Measurements from ENCODE around the gene CDH12. TPM values are rescaled to one million over a fixed set of nuclear protein-coding genes. Genes with fewer than 3 reads are reported as not detected.

Gene CDH12
- total and polyA plus RNA-seq, 2 experiments from 2014 or later: not detected

GRCh38 chr5:22514231-22514630 is 338.9 kb downstream of the CDH12 start:
- H3K9me2 ChIP-seq (ENCODE audit: insufficient read depth): no peaks in the 10 kb centered on the region
- no peaks in the 10 kb centered on the region for H3K4me1 ChIP-seq (ENCODE audit: insufficient read depth)
- no peaks in the 10 kb centered on the region for H3F3A ChIP-seq (ENCODE audit: insufficient read depth)
- DNase-seq: no peak
- in situ Hi-C loops (cut with MboI): no loop called here
- no peaks in the 10 kb centered on the region for H3K27me3 ChIP-seq (replicated peaks; ENCODE audit: insufficient read depth)
- no peak overlapping the region for H3K4me3 ChIP-seq
- H3K79me2 ChIP-seq (ENCODE audit: insufficient read depth): no peaks in the 10 kb centered on the region
- H3K9ac ChIP-seq: no peak overlapping the region
- TF ChIP-seq EZH2phosphoT487 (IDR thresholded peaks at IDR 0.05; ENCODE audit: insufficient read depth, low read depth) (no peak), EZH2 (IDR thresholded peaks at IDR 0.05; ENCODE audit: insufficient read depth, poor library complexity, severe bottlenecking) (no peak)
- no peaks in the 10 kb centered on the region for H3K36me3 ChIP-seq (ENCODE audit: low read depth)
- no peaks in the 10 kb centered on the region for H4K20me1 ChIP-seq (ENCODE audit: insufficient read depth)
- H3K9me3 ChIP-seq (ENCODE audit: low read depth): no peaks in the 10 kb centered on the region
- no peak overlapping the region for H2AFZ ChIP-seq
- H3K27ac ChIP-seq: no peak overlapping the region
- H3K4me2 ChIP-seq (ENCODE audit: unreplicated experiment): no peak overlapping the region

GRCh38 chr5:22505891-22506290 is 347.3 kb downstream of the CDH12 start:
- no peaks in the 10 kb centered on the region for H3K9me2 ChIP-seq (ENCODE audit: insufficient read depth)
- 24 to 25% methylated on average over 3 of the region's 3 CpGs for WGBS, 2 experiments (ENCODE audit: low coverage in 1 of 2, low lambda C conversion rate in 2 of 2, missing lambda C conversion rate in 2 of 2)
- no peaks in the 10 kb centered on the region for H3K9me3 ChIP-seq (ENCODE audit: low read depth)
- no peaks in the 10 kb centered on the region for H4K20me1 ChIP-seq (ENCODE audit: insufficient read depth)
- H3K4me1 ChIP-seq (ENCODE audit: insufficient read depth): no peaks in the 10 kb centered on the region
- H3K79me2 ChIP-seq (ENCODE audit: insufficient read depth): no peaks in the 10 kb centered on the region
- no peaks in the 10 kb centered on the region for H3K27me3 ChIP-seq (replicated peaks; ENCODE audit: insufficient read depth)
- TF ChIP-seq EZH2 (IDR thresholded peaks at IDR 0.05; ENCODE audit: insufficient read depth, poor library complexity, severe bottlenecking) (no peak), EZH2phosphoT487 (IDR thresholded peaks at IDR 0.05; ENCODE audit: insufficient read depth, low read depth) (no peak)
- no peak overlapping the region for H3K4me2 ChIP-seq (ENCODE audit: unreplicated experiment)
- H3K4me3 ChIP-seq: no peak overlapping the region
- in situ Hi-C loops (cut with MboI): no loop called here
- no peak overlapping the region for H2AFZ ChIP-seq
- H3K27ac ChIP-seq: no peak overlapping the region
- H3K9ac ChIP-seq: no peak overlapping the region
- H3F3A ChIP-seq (ENCODE audit: insufficient read depth): no peaks in the 10 kb centered on the region
- DNase-seq: no peak
- no peaks in the 10 kb centered on the region for H3K36me3 ChIP-seq (ENCODE audit: low read depth)

- H3K27me3 ChIP-seq (replicated peaks; ENCODE audit: insufficient read depth): no peaks in the 10 kb centered on the region
- no peak for TF ChIP-seq EZH2phosphoT487 (IDR thresholded peaks at IDR 0.05; ENCODE audit: insufficient read depth, low read depth)
- H3F3A ChIP-seq (ENCODE audit: insufficient read depth): no peaks in the 10 kb centered on the region
- H3K79me2 ChIP-seq (ENCODE audit: insufficient read depth): no peaks in the 10 kb centered on the region
- 42 to 43% methylated on average over 3 of the region's 3 CpGs for WGBS, 2 experiments (ENCODE audit: low coverage in 1 of 2, low lambda C conversion rate in 2 of 2, missing lambda C conversion rate in 2 of 2)
- H3K9me3 ChIP-seq (ENCODE audit: low read depth): no peaks in the 10 kb centered on the region
- no peak overlapping the region for H2AFZ ChIP-seq
- H3K9me2 ChIP-seq (ENCODE audit: insufficient read depth): no peaks in the 10 kb centered on the region
- no peaks in the 10 kb centered on the region for H3K36me3 ChIP-seq (ENCODE audit: low read depth)
- H3K4me2 ChIP-seq (ENCODE audit: unreplicated experiment): no peak overlapping the region
- H3K4me3 ChIP-seq: no peak overlapping the region
- no peaks in the 10 kb centered on the region for H4K20me1 ChIP-seq (ENCODE audit: insufficient read depth)
- in situ Hi-C loops (cut with MboI): no loop called here
- no peak overlapping the region for H3K9ac ChIP-seq
- no peak overlapping the region for H3K27ac ChIP-seq
- no peaks in the 10 kb centered on the region for H3K4me1 ChIP-seq (ENCODE audit: insufficient read depth)
- no peak for DNase-seq
Observed at GRCh38 chr5:22504411-22504810, 348.7 kb downstream of the CDH12 start.

GRCh38 chr5:22500556-22500955 is 352.6 kb downstream of the CDH12 start:
- Histone ChIP-seq H3K9me3 (ENCODE audit: low read depth) (no peaks in the 10 kb centered on the region), H3K27me3 (replicated peaks; ENCODE audit: insufficient read depth) (no peaks in the 10 kb centered on the region), H3K9ac (no peak overlapping the region), H3K9me2 (ENCODE audit: insufficient read depth) (no peaks in the 10 kb centered on the region), H3F3A (ENCODE audit: insufficient read depth) (no peaks in the 10 kb centered on the region), H3K4me3 (no peak overlapping the region), H3K79me2 (ENCODE audit: insufficient read depth) (no peaks in the 10 kb centered on the region), H4K20me1 (ENCODE audit: insufficient read depth) (no peaks in the 10 kb centered on the region), H2AFZ (no peak overlapping the region), H3K36me3 (ENCODE audit: low read depth) (no peaks in the 10 kb centered on the region), H3K4me1 (ENCODE audit: insufficient read depth) (no peaks in the 10 kb centered on the region), H3K27ac (no peak overlapping the region), H3K4me2 (ENCODE audit: unreplicated experiment) (no peak overlapping the region)
- no peak for TF ChIP-seq EZH2 (IDR thresholded peaks at IDR 0.05; ENCODE audit: insufficient read depth, poor library complexity, severe bottlenecking)
- TF ChIP-seq EZH2phosphoT487 (IDR thresholded peaks at IDR 0.05; ENCODE audit: insufficient read depth, low read depth): no peak
- WGBS, 2 experiments (ENCODE audit: low coverage in 1 of 2, low lambda C conversion rate in 2 of 2, missing lambda C conversion rate in 2 of 2): 51 to 54% methylated on average over 1 of the region's 1 CpG
- DNase-seq: no peak
- in situ Hi-C loops (cut with MboI): no loop called here

- Histone ChIP-seq H3K36me3 (ENCODE audit: low read depth) (no peaks in the 10 kb centered on the region), H2AFZ (no peak overlapping the region), H3K9ac (no peak overlapping the region), H3K4me2 (ENCODE audit: unreplicated experiment) (no peak overlapping the region), H3F3A (ENCODE audit: insufficient read depth) (no peaks in the 10 kb centered on the region), H3K79me2 (ENCODE audit: insufficient read depth) (no peaks in the 10 kb centered on the region), H3K4me1 (ENCODE audit: insufficient read depth) (no peaks in the 10 kb centered on the region), H4K20me1 (ENCODE audit: insufficient read depth) (no peaks in the 10 kb centered on the region), H3K27me3 (replicated peaks; ENCODE audit: insufficient read depth) (no peaks in the 10 kb centered on the region), H3K9me3 (ENCODE audit: low read depth) (no peaks in the 10 kb centered on the region), H3K9me2 (ENCODE audit: insufficient read depth) (no peaks in the 10 kb centered on the region), H3K4me3 (no peak overlapping the region), H3K27ac (no peak overlapping the region)
- WGBS, 2 experiments (ENCODE audit: low coverage in 1 of 2, low lambda C conversion rate in 2 of 2, missing lambda C conversion rate in 2 of 2): 0 to 1% methylated on average over 4 of the region's 4 CpGs
- DNase-seq: no peak
- in situ Hi-C loops (cut with MboI): no loop called here
- no peak for TF ChIP-seq EZH2 (IDR thresholded peaks at IDR 0.05; ENCODE audit: insufficient read depth, poor library complexity, severe bottlenecking)
- no peak for TF ChIP-seq EZH2phosphoT487 (IDR thresholded peaks at IDR 0.05; ENCODE audit: insufficient read depth, low read depth)
Observed at GRCh38 chr5:22496666-22497065, 356.5 kb downstream of the CDH12 start.
